Tibial nerve (tissue), 4 donors: ENCODE data around the gene ATP6V1F.

ENCODE experiments used
- EP300 ChIP-seq, 2 donors: sonication (generic); formaldehyde crosslinking; IDR thresholded peaks; one replicate each; pipeline ENCODE4 v1.6.1; 2017; ENCODE audit warnings: antibody characterized with exemption in 2 of 2, mild to moderate bottlenecking in 1 of 2
- TF ChIP-seq, protein P1 (sequence below), 5 experiments: fragments of 200-600 bp in 3 of 5; fragments of 450-650 bp in 2 of 5; sonication (generic) in 3 of 5; IDR thresholded peaks; one replicate each; pipeline ENCODE4 v1.5.1; 2016 to 2019; ENCODE audit warnings: antibody characterized with exemption in 5 of 5, mild to moderate bottlenecking in 3 of 5, moderate library complexity in 2 of 5

DNA sequence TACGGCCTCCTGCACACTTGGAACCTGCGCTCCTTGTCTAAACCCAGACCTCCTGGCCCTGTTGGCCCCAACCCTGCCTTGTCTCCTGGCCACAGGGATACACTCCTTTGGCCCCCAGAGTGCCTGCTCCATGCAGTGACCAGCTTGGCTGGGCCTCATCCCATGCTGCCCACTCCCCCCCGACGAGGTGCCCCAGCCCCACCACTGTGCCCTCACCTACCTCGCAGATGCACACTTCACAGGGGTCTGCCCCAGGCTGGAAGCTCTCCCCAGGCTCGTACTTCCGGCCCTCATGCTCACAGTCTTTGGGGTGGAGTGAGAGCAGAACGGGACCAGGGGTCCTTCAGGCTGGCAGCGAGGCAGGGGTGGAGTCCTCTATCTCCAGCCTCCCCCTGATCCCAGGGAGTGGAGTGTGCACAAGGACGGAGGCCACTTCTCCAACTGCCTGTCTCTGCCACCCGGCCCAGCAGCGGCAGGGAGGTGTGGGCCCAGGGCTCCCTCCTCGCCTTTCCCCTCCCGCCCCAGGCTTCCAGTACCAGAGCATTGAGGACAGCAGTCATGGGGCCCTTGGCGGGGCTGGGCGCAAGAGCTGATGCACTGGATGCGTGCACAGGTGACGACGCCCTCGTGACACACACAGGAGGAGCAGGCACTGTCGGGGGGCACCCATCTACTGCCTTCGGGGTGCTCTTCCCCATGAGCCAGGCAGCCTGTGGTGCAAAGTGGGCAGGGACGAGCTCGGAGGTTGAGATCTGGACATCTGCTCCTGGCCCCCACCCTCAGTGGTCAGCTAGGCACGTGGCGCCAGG lies 22.1 kb downstream of the ATP6V1F start:
- TF ChIP-seq, protein P1, sequence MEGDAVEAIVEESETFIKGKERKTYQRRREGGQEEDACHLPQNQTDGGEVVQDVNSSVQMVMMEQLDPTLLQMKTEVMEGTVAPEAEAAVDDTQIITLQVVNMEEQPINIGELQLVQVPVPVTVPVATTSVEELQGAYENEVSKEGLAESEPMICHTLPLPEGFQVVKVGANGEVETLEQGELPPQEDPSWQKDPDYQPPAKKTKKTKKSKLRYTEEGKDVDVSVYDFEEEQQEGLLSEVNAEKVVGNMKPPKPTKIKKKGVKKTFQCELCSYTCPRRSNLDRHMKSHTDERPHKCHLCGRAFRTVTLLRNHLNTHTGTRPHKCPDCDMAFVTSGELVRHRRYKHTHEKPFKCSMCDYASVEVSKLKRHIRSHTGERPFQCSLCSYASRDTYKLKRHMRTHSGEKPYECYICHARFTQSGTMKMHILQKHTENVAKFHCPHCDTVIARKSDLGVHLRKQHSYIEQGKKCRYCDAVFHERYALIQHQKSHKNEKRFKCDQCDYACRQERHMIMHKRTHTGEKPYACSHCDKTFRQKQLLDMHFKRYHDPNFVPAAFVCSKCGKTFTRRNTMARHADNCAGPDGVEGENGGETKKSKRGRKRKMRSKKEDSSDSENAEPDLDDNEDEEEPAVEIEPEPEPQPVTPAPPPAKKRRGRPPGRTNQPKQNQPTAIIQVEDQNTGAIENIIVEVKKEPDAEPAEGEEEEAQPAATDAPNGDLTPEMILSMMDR (IDR thresholded peaks at IDR 0.05), result no peak
- no peak for TF ChIP-seq EP300 (IDR thresholded peaks at IDR 0.05)
